Measurements from ENCODE around the gene ACAT1.
"Not testable (repeated sequence)": the region's sequence is repeated elsewhere in the genome, so short reads cannot be mapped to it uniquely, and the experiment has no call there.

Gene ACAT1

GRCh38 chr11:108144615-108145014 is 23.2 kb downstream of the ACAT1 start:
- DNase-seq (ENCODE audit: low read depth in 2 of 2): no peak

DNA sequence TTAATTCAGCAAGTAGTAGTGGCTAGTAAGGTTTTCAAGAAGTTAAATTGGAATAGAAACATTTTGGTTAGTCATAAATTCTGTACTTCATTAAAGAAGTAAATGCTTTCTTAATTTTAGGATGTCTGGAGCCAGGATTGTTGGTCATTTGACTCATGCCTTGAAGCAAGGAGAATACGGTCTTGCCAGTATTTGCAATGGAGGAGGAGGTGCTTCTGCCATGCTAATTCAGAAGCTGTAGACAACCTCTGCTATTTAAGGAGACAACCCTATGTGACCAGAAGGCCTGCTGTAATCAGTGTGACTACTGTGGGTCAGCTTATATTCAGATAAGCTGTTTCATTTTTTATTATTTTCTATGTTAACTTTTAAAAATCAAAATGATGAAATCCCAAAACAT is 25.8 kb downstream of the ACAT1 start:
- no peak for DNase-seq (ENCODE audit: low read depth in 2 of 2)

GRCh38 chr11:108148556-108148955 is 27.2 kb downstream of the ACAT1 start:
- DNase-seq (ENCODE audit: low read depth in 2 of 2): no peak

- no peak for DNase-seq (ENCODE audit: low read depth in 2 of 2)
Observed at GRCh38 chr11:108154591-108154990, 33.2 kb downstream of the ACAT1 start.

DNA sequence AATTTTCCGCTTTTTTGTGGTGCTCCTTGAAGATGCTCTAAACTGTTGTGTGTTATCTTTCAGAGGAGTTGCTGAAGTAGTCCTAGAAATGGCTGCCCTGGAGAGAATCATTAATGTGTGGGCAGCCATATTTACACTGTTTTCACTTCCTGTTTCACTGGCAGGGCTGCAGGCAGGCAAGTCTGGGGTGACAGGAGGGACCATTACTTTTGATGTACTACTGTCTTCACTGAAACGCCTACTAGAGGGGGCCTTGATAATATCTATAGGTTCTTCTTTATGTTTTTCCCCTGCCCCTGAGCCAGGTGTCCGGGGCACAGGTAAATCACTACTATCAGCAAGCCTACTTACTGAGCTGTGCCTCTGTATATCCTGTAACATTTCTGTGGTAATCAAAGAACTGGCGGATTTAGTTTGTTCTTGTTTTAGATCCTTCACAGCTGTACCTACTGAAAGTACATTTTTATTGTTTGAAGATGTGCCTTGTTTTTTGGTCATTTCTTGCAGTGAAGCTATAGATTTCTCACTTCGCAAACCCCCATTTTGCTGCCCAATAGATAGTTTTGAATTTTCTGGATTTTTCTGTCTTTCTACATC is 39.7 kb downstream of the ACAT1 start:
- no peak for DNase-seq (ENCODE audit: low read depth in 2 of 2)

GRCh38 chr11:108162878-108163277 is 41.5 kb downstream of the ACAT1 start:
- not testable (repeated sequence) for DNase-seq (ENCODE audit: low read depth in 2 of 2)

DNA sequence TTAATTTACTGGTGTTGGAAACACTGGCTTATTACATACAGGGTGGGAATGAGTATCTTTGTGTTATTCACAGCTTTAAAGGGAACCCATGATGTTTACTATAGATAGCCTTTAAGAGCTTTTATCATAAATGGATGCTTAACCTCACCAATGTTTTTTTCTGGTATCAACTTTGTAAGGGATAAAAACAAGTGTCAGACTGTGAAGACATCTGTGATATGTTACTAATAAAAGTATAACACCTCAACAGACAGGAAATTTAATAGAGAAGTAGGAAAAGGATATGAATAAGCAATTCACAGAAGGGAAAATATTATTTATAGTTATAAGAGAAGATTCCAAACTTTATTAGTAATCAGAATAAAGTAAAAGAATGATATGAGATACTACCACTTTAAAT is 46.3 kb downstream of the ACAT1 start:
- no peak for DNase-seq (ENCODE audit: low read depth in 2 of 2)

GRCh38 chr11:108170184-108170583 is 48.8 kb downstream of the ACAT1 start:
- no peak for DNase-seq (ENCODE audit: low read depth in 2 of 2)

GRCh38 chr11:108177570-108177969 is 56.2 kb downstream of the ACAT1 start:
- DNase-seq (ENCODE audit: low read depth in 2 of 2): no peak

DNA sequence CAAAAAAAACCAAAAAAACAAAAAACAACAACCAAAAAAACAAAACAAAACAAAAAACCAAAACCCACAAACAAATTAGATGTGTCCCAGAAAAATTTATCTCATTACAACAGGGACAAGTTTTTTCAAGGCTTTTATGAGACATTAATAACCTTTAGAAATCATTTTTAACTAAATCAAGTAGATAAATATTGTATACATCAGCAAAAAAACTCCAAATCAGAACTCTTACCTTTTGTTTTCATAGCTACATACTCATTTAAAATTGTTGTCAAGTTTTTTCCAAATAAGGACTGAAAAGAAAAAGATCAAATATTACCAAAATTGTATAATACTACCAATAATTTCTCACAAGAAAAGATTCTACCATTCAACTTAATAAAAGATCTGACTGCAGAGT is 72.4 kb downstream of the ACAT1 start:
- no peak for DNase-seq (ENCODE audit: low read depth in 2 of 2)

- DNase-seq (ENCODE audit: low read depth in 2 of 2): no peak
Observed at GRCh38 chr11:108196901-108197300, 75.5 kb downstream of the ACAT1 start.
